ENCODE results near the gene PMPCA.
A peak's percentile ranks its signal among the peaks of the same experiment; 100 is the strongest.

The PMPCA gene

GRCh38 chr9:136410500-136411287, at the start of gene PMPCA, which contains the start of gene ENTR1:
Gene PMPCA, plus strand, starts transcription at chr9:136410658. Its CDS starts 11 bp downstream, at chr9:136410669.
Gene ENTR1, minus strand, starts transcription at chr9:136410614. Its CDS starts 217 bp downstream, at chr9:136410397.
- peak; percentile 93 for DNase-seq (ENCODE audit: low read depth)

GRCh38 chr9:136361047-136361753, 49.3 kb upstream of the PMPCA start:
- no peak for DNase-seq (ENCODE audit: low read depth)

DNA sequence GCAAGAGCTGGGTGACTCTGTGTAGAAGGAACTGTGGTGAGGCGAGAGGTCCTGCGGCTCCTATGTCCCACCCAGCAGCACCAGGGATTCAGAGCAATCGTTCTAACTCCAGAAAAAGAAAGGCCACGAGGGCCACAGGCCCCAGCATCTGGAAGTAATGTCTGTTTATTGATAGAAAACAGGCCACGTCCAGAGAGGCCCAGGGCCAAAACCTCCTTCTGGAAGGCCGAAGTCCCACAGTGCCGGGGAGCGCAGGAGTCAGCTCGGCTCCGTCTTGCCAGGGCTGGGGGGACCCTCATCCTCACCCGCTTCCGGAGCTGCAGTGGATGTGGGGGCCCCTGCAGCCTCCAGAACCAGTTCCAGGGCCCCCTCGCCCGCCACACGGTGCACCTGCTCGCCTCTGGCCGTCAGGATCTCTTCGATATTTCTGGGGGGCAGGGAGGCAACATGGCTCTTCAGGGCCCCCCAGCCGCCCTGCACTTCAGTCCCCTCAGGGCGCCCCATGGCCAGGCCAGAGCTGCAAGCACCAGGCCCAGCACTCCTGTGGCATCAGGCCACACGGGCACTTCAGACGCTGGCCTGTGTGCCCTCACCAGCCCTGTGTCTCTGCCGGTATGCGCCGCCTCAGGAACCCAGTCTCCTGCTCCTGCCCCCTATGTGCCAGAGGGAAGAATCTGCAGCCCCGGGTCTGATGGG, 48.6 kb upstream of the PMPCA start:
- DNase-seq (ENCODE audit: low read depth), result no peak

DNA sequence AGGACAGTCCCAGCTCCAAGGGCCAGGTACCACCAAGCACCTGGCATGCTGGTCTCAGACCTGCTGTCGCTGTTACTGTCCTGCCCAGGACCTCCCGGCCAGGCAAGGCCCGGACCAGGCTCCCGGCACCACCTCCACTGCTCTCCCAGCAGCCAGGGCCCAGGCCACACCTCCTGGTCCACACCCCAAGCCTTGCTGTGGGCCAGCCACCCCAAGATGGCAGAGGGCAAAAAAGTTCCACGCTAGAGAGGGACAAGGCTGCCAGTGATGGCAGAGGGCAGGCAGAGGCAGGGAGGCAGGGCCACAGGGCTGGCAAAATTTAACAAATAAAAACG, 48.0 kb upstream of the PMPCA start:
- DNase-seq (ENCODE audit: low read depth), result no peak

DNA sequence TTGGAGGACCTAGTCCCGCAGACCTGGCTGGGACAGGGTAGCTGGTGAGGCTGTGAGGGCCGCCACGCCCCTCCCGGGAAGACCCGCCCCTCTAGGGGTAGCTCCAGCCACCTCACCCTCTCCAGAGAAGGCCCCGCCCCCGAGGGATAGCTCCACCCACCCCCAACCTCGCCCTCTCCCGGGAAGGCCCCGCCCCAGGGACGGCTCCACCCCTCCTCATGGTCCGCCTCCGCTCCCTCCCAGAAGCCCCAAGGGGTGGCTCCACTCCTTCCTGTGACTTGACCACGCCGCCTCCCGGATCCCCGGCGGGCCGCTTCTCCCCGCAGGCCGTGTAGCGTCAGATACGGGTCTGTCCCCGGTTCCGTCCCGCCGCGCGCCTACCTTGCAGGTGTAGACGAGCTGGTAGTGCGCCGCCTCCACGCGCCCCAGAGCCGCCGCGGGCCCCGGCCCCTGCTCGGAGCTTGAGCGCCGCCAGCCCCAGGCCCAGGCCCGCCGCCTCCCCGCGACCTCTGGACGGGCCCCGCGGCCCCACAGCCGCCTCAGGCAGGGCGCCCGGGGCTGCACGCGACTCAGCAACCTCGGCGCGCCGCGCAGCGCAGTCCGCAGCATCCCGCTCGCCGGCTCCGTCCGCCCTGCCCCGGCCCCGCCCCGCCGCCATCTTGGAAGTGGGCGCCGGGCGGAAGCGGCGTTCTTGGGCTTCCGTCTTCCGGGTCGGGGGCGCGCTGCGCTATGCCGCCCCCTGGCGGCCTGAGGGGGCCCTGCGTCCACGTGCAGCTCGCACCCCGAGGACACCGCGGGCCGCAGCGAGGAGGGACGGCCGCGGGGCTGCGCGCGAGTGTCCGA, 47.1 kb upstream of the PMPCA start, which contains the start of gene DNLZ:
DNLZ (minus strand) TSS at position 639 of the 843 bp plus-strand sequence; CDS start at position 609, 30 bp downstream.
- DNase-seq (ENCODE audit: low read depth), result peak; percentile 84

DNA sequence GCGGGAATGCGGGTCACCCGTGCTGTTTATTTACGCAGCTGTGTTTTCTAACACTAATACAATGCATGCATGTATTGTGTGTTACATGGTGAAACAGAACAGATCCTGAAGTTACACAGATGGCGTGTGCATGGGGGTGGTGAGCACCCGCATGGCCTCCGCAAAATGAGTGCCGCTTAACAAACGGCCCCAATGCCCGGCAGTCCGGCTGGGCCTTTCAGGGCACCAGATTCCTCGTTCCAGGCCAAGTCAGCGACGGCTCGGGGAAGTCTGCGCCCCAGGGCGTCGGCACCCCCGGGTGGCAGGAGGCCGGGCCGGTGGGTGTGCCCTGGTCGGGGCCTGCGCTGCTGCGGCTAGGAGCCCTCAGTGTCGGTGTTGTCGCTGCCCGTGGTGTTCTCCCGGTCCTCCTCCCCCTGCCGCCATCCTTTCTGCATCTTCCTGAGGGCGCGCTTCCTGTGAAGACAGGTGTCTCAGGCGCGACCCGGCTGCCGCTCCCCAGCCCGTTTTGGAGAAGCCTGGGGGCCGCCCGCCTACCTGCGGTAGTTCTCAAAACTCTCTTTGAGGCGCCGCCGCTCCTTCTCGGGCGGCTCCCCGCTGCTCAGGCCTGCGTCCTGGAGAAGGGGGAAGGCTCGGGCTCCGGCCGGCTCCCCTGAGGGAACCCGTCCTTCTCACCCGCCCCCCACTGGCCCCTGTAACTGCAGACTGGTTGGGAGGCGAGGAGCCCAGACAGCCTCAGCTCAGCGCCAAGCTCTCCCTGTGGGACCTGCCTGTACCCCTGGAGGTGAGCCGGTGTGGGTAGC, 46.3 kb upstream of the PMPCA start:
- DNase-seq (ENCODE audit: low read depth), result no peak

- no peak for DNase-seq (ENCODE audit: low read depth)
Measured at GRCh38 chr9:136364942-136365774, 45.3 kb upstream of the PMPCA start.

GRCh38 chr9:136365775-136366222, 44.7 kb upstream of the PMPCA start:
- no peak for DNase-seq (ENCODE audit: low read depth)

DNA sequence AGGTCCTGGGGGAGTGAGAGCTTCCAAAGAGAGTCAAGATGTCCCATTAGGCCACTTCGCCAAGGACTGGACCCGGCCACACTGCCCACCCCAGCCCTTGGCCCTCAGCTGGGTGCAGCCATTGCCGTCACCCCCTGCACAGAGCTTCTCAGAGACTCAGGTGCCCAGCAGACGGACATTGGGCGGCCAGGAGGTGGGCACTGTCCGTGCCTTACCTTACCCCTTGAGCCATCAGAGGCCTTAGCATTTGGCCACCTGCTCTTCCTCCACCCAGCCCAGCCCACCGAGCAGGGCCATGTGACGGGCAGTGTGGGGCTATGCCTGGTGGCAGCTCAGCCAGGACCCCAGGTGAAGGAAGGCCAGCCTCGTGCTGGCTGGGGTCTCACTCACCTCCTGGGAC, 43.6 kb upstream of the PMPCA start:
- no peak for DNase-seq (ENCODE audit: low read depth)

GRCh38 chr9:136367296-136368145, 42.9 kb upstream of the PMPCA start:
- DNase-seq (ENCODE audit: low read depth), result no peak

DNA sequence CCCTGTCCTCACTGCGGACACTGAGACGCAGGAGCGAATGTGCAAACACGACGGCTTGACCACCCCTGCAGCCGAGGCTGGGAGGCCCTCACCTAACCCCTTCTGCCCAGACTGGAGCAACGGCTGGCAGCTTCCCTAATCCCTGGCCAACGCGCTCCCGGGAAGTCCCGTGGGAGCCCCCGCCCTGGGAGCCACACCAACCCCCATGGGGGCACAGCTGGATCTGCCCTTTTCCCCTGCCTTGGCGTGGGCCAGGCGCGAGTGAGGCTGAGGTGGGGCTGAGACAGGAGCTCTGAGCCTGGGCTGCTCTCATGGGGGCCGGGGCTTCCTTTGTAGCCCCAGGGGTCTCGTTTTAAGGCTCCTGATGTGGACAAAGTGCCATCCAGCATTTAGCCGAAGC, 42.3 kb upstream of the PMPCA start:
- no peak for DNase-seq (ENCODE audit: low read depth)

DNA sequence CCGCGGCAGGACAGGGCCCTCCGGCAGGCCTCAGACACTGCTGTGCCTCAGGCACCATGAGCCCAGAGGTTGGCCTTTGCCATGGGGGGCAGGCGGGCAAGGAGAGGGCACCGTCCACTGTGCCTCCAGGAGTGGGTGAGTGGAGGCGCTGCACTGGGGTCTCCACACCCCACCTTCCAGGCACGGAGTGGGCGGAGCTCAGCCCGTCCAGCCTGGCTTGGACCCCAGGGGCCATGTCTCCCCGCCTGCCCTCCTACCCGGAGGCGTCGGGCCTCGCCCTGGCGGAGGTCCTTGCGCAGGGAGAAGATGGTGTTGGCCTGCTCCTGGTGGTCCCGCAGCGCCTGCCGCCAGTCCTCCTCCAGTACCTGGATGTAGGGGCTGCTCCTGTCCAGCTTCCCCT, 40.4 kb upstream of the PMPCA start:
- no peak for DNase-seq (ENCODE audit: low read depth)

GRCh38 chr9:136370687-136371532, 39.5 kb upstream of the PMPCA start:
- no peak for DNase-seq (ENCODE audit: low read depth)

GRCh38 chr9:136371533-136371880, 39.0 kb upstream of the PMPCA start:
- no peak for DNase-seq (ENCODE audit: low read depth)

- no peak for DNase-seq (ENCODE audit: low read depth)
Measured at GRCh38 chr9:136372006-136372405, 38.5 kb upstream of the PMPCA start.

- DNase-seq (ENCODE audit: low read depth), result no peak
Measured at GRCh38 chr9:136372561-136373299, 37.7 kb upstream of the PMPCA start.

All from activated gamma-delta T cell treated with anti-CD3 and anti-CD28 coated beads, Interleukin-2, amount 50 U/mL, for 16 hours (primary cell).